PFSK-1 (cell line): Measurements from ENCODE around the gene RIPOR1.

Source experiments
- FOXP2 ChIP-seq: optimal IDR thresholded peaks from 2 replicates; pipeline ENCODE3; 2011; ENCODE audit warnings: borderline replicate concordance, control low read depth, inconsistent platforms; ENCODE audit not compliant: insufficient read depth; ENCODE audit errors: extremely low read length, extremely low read depth
- POLR2AphosphoS5 ChIP-seq: IDR thresholded peaks from 2 replicates; pipeline ENCODE4 v1.6.1; 2012; ENCODE audit warnings: low read depth, mild to moderate bottlenecking, control low read depth, low read length, moderate library complexity
- SIN3A ChIP-seq: IDR thresholded peaks from 2 replicates; pipeline ENCODE4 v1.6.1; 2012; ENCODE audit warnings: mild to moderate bottlenecking, low read length, moderate library complexity, borderline replicate concordance; ENCODE audit not compliant: insufficient read depth
- TAF1 ChIP-seq: IDR thresholded peaks from 2 replicates; pipeline ENCODE4 v1.6.1; 2012; ENCODE audit warnings: low read length, control low read depth, borderline replicate concordance; ENCODE audit not compliant: insufficient read depth
- TF ChIP-seq, protein P1 (sequence below), 2 experiments: IDR thresholded peaks; 2 replicates each; pipeline versions ENCODE4 v1.6.1 to v1.8.0; 2011 to 2012; ENCODE audit warnings: low read depth in 2 of 2, low read length in 2 of 2, control low read depth in 1 of 2, inconsistent platforms in 1 of 2, mild to moderate bottlenecking in 1 of 2, moderate library complexity in 1 of 2; ENCODE audit not compliant: insufficient read depth in 1 of 2

Gene RIPOR1

DNA sequence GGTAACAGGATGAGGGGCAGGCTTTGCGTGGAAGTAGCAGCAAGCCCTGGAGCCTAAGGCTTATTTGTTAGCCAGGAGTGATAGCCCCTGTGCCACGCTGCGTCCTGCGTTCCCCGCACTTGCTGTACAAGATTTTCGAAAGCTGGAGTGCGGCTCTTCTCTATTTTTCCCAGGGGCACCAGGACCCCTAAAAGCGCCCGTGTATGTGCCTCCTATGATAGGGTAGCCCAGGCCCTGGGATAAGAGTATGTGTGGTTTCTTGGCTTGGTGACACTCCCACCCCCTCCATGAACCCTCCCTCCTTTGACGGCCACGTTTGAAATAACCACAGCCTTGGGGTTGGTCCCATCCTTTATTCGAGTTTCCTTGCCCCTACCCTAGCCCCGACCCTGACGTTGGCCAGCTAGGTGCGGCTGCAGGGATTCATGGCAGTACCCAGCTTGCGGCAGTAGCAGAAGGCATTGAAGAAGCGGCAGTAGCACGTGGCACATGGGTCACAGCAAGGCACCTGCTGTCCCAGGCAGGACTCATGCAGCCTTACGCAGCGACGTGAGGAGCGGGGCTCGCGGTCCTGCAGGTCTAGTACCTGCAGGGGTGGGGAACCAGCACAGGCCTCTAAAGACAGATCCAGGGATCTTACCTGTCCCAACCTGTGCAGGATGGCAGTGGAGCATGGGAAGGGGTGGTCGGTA is 46.2 kb upstream of the RIPOR1 start:
- no peak for TF ChIP-seq SIN3A
- no peak for TF ChIP-seq TAF1
- no peak for TF ChIP-seq FOXP2
- TF ChIP-seq POLR2AphosphoS5 = no peak
- TF ChIP-seq, protein P1, sequence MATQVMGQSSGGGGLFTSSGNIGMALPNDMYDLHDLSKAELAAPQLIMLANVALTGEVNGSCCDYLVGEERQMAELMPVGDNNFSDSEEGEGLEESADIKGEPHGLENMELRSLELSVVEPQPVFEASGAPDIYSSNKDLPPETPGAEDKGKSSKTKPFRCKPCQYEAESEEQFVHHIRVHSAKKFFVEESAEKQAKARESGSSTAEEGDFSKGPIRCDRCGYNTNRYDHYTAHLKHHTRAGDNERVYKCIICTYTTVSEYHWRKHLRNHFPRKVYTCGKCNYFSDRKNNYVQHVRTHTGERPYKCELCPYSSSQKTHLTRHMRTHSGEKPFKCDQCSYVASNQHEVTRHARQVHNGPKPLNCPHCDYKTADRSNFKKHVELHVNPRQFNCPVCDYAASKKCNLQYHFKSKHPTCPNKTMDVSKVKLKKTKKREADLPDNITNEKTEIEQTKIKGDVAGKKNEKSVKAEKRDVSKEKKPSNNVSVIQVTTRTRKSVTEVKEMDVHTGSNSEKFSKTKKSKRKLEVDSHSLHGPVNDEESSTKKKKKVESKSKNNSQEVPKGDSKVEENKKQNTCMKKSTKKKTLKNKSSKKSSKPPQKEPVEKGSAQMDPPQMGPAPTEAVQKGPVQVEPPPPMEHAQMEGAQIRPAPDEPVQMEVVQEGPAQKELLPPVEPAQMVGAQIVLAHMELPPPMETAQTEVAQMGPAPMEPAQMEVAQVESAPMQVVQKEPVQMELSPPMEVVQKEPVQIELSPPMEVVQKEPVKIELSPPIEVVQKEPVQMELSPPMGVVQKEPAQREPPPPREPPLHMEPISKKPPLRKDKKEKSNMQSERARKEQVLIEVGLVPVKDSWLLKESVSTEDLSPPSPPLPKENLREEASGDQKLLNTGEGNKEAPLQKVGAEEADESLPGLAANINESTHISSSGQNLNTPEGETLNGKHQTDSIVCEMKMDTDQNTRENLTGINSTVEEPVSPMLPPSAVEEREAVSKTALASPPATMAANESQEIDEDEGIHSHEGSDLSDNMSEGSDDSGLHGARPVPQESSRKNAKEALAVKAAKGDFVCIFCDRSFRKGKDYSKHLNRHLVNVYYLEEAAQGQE (IDR thresholded peaks at IDR 0.05; ENCODE audit: insufficient read depth in 1 of 2, low read depth in 2 of 2, low read length in 2 of 2) = no peak

DNA sequence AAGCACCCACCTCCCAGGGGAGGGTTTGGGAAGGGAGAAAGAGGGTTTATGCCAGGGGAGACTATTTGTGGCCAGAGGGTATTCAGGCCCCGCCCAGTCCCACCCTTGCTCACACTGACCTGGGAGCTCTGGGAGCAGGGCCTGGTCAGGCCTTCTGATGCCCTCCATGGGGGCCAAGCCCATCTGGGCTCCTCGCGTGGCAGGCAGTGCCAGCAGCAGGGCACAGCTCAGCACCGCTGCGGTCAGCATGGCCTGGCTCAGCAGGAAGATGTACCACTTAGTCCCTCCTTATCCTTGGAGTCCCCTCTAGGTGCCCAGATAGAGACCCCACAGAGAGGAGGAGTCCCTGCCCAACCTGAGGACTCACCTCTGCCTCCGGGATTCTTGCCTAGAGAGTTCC is 45.5 kb upstream of the RIPOR1 start, which contains the start of gene AGRP:
Gene AGRP (minus strand): TSS at position 398 of the 400 bp plus-strand sequence. CDS start 149 bp downstream, at position 249.
- TF ChIP-seq TAF1 = no peak
- no peak for TF ChIP-seq FOXP2
- no peak for TF ChIP-seq POLR2AphosphoS5
- TF ChIP-seq, protein P1 (IDR thresholded peaks at IDR 0.05; ENCODE audit: insufficient read depth in 1 of 2, low read depth in 2 of 2, low read length in 2 of 2) = no peak
- TF ChIP-seq SIN3A = no peak

DNA sequence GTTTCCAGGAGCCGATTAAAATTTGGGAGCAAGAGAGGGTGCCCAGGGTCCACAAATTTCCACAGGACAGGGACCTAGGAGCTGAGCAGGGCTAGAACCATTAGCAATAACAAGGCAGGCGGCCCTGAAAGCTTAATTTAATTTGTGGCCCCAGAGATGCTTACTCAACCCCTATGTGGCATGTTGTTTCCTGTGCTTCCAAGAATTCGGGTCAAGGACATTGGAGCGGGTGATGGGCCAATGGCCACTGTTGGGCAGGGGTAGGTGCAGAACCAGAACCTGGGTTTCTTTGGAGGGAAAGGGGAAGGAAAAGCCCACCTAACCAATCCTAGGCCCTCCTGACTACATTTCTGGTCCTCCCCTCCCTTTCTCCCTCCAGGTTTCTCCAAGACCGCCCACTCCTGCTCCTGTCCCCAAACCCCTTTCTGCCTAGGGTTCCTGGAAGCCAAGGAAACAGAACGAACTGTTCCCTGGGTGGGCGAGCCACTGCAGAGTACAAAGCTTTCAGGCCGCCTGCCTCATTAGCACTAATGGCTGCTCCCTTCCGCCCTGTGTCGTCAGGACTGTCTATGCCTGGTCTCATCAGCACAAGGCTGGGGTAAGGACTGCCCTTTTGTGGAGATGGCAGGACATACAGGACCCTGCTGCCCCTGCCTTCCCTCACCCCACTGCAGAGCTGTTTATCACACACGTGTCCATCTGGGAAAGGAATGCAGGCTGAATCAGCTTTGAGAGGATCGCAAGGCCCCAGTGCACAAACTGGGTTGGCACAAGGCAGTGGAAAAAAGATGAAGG is 44.7 kb upstream of the RIPOR1 start:
- TF ChIP-seq TAF1 = no peak
- TF ChIP-seq FOXP2 = no peak
- TF ChIP-seq, protein P1 (IDR thresholded peaks at IDR 0.05; ENCODE audit: insufficient read depth in 1 of 2, low read depth in 2 of 2, low read length in 2 of 2) = no peak
- TF ChIP-seq POLR2AphosphoS5 = no peak
- no peak for TF ChIP-seq SIN3A

GRCh38 chr16:67486805-67487204 is 41.8 kb upstream of the RIPOR1 start:
- TF ChIP-seq FOXP2 (no peak), SIN3A (no peak), POLR2AphosphoS5 (no peak), TAF1 (no peak)
- TF ChIP-seq, protein P1 (IDR thresholded peaks at IDR 0.05; ENCODE audit: insufficient read depth in 1 of 2, low read depth in 2 of 2, low read length in 2 of 2) = no peak
